Skeletal muscle cell (primary cell): Measurements from ENCODE around the gene THADA.

Experiments
- DNase-seq: peaks from one replicate; pipeline ENCODE4 v3.0.0-alpha.2; 2010; ENCODE audit warnings: low read depth
- H3K4me3 ChIP-seq: 2 replicates; pipeline ENCODE4 v1.5.1; 2011; ENCODE audit warnings: low read depth, mild to moderate bottlenecking, control low read depth, low read length, moderate library complexity

Gene THADA

DNA sequence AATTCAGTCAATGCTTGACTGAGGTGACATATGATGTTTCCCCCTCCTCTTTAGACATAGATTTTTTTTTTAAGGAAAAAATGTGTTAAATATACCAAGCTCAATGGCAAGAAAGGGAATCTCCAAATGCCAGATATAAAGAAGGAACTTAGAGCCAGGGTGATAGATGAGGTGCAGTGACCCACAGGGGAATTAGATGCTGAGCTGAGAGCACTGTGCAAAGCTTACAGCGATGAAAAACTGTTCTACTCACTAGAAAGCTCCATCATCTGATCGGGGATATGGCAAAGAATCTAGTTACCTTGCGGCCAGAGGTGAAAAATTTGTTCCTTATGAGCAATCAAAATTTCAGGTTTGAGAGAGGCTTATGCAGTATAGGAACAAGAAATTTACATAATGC lies 218.5 kb downstream of the THADA start:
- H3K4me3 ChIP-seq, result no peak overlapping the region
- no peak for DNase-seq

DNA sequence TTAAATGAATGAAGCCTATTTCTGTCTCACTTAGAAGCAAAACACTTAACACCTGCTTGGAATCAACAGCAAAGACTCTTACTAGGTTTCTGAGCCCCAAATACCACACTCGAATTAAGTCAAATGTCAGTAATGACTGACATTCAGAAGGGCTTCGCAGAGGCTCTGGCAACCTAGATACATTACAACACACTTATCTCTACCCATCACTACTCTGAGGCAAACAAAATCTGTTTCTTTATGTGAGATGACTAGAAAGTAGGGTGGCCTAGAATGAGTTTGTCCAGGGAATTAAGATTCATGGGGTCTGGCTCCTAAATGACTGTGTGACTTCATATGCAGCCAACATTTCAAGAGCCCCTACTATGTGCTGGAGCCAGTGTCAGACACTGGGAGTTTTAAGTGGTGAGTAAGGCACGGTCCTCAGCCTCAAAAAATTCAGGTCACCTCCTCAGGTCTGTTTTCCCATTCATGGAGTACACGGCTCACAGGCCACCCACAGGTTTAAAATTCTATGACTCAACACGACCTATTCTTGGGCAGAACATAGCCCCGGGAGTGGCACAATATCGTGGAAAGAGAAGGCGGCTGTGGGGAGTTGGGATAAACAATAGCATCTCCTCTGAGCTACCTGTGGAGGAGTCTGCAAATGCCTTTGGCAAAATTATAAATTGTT lies 219.2 kb downstream of the THADA start:
- H3K4me3 ChIP-seq, result no peak overlapping the region
- no peak for DNase-seq

DNA sequence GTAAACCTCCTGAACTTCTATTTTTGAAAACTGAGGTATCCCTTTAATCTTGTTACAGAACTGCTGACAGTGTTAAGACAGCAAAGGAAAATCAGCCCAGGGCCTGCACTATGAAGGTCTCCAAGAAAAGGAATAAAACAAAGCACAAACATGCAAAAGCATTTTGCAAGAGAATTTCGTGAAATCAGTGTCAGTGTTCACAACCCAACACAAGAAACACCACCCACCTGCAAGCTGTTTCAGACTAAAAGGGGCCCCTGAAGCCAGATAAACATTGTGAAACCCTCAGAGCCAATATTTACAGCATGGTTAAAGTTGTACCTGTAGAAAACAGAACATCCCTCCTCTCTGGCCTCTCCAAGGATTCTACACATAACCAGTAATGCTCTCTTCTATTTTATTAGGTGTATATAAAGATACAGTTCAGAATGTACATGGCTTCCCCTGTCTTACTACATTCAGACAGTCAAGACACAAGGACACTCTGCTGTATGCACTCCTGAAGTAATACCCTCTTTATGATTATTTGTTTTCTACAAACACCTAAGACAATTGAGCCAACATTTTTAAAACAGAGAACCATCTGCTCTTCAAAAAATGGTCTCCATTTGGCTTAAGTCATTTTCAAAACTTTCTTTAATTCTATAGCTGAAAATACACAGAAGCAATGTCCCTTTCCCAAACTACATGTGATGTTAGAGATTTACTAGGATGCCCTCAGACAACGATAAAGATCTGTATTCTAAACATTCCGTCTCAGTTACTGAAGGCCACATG lies 219.9 kb downstream of the THADA start:
- H3K4me3 ChIP-seq, result no peak overlapping the region
- DNase-seq, result no peak

- no peak overlapping the region for H3K4me3 ChIP-seq
- no peak for DNase-seq
Measured at GRCh38 chr2:43372416-43373081, 223.3 kb downstream of the THADA start.

DNA sequence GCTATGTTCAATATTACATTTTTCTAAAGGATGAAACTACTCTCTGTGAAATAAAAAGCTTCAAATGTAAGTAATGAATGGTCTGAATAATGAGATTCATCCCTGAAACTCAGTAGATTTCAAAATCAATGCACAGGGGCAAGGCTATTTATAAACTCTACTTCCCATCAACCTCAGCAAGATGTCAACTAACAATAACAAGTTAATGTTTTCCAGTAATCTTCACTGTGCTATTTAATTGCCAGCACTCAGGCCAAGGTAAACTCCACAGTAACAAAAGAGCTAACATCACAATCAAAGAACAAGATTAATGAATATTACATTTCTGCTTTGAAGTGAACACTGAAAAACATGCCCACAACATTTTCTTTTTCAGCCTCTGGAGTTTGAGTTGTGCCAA lies 225.1 kb downstream of the THADA start:
- H3K4me3 ChIP-seq, result no peak overlapping the region
- DNase-seq, result no peak

GRCh38 chr2:43370146-43370545 lies 225.7 kb downstream of the THADA start:
- no peak for DNase-seq
- H3K4me3 ChIP-seq, result no peak overlapping the region

DNA sequence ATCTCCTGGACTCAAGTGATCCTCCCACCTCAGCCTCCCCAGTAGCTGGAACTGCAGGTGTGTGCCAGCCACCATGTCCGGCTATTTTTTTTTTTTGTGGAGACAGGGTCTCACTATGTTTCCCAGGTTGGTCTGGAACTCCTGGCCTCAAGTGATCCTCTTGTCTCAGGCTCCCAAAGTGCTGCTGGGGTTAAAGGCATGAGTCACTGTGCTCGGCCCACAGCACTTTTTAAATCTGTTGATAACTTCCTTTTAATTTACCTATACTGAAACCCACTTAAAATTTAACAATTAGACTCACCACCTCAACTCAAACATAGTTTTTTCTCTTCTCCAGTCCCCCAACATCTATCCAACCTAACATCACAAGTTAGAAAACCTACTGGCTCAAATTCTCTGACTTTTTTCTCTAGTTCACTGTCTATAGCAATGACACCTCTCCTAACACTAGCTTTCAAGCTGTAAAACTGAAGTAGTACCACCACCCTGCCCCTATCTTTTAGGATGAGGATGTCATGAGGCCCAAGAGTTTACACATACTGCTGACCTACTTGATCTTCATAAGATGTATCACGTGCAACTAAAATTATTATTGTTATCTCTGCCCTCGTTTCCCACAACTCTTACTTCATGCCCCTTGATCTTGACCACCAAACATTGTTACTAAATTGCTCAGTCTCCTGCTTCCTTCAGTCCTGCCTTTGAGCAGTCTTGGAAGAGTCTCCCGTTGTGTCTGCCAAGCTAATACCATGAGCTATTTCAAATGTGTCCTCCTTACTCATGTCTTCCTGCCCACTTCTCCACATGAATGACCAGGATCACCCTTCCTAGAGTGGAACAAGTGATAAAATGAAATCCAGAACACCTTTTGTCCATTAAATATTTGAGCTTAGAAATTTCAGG lies 227.1 kb downstream of the THADA start:
- no peak overlapping the region for H3K4me3 ChIP-seq
- no peak for DNase-seq

DNA sequence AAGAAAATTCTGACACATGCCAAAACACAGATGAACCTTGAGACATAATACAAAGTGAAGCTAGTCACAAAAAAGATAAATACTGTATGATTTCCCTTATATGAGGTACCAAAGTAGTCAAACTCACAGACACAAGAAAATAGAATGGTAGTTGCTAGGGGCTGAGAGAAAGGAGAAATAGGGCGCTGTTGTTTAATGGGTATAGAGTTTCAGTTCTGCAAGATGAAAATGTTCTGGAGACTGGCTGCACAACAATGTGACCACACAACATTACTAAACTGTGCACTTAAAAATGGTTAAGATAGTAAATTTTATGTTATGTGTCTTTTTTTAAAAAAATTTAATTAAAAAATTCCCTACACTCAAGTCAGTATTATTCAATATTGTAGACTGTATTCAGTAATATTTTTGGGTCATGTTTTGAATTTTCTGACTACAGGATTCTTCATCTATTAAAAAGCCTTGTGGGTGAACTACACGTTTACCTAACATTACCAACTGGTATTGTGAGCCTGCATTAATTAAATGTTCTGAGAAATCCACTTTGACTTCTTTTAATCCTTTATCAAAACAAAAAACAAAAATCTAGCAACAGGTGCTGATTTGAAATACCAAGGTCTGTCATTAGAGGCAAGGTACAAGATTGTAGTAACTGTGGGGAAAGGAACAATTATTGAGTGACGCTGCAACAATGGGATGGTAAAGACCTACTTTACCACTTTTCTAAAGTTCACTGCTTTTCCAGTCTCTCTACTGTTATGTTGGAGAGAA lies 228.6 kb downstream of the THADA start:
- no peak for DNase-seq
- no peak overlapping the region for H3K4me3 ChIP-seq

- DNase-seq, result no peak
- H3K4me3 ChIP-seq, result no peak overlapping the region
Measured at GRCh38 chr2:43363120-43363519, 232.7 kb downstream of the THADA start.

GRCh38 chr2:43361286-43361685 lies 234.6 kb downstream of the THADA start:
- no peak overlapping the region for H3K4me3 ChIP-seq
- DNase-seq, result no peak

GRCh38 chr2:43360137-43360536 lies 235.7 kb downstream of the THADA start:
- no peak for DNase-seq
- no peak overlapping the region for H3K4me3 ChIP-seq

GRCh38 chr2:43358410-43359201 lies 237.2 kb downstream of the THADA start:
- no peak for DNase-seq
- no peak overlapping the region for H3K4me3 ChIP-seq

DNA sequence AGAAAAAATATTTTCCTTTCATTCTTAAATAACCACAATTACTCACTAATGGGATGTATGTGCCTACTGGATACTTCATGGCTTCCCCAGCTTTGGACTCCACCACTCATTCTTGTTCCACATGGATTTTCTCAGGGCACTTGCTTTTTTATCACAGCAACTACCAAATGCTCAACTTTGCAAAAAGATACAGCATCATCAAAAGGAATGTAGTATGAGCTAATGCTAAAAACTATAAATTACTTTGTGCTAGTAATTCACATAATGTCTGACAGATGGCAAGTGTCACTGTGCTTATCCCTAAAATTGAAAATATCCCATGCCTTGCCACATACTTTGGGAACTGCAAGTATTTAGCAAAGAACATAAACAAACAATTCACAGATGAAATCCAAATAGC lies 239.1 kb downstream of the THADA start:
- no peak for DNase-seq
- H3K4me3 ChIP-seq, result no peak overlapping the region

DNA sequence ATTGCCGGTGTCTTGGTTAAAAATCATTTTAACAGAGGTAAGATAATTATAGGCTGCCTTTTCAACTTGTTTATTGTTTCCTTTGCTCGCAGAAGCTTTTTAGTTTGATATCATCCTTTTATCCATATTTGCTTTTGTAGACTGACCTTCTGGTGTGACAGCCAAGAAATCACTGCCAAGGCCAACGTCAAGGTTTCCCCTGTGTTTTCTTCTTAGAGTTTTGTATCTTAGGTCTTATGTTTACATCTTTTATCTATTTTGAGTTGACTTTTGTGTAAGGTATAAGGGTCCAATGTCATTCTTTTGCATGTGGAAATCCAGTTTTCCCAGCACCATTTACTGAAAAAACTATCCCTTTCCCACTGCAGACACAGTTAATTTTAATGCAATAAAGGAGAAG lies 240.4 kb downstream of the THADA start:
- no peak overlapping the region for H3K4me3 ChIP-seq
- no peak for DNase-seq

GRCh38 chr2:43349904-43350303 lies 245.9 kb downstream of the THADA start:
- no peak overlapping the region for H3K4me3 ChIP-seq
- no peak for DNase-seq

GRCh38 chr2:43348908-43349661 lies 246.8 kb downstream of the THADA start:
- DNase-seq, result no peak

DNA sequence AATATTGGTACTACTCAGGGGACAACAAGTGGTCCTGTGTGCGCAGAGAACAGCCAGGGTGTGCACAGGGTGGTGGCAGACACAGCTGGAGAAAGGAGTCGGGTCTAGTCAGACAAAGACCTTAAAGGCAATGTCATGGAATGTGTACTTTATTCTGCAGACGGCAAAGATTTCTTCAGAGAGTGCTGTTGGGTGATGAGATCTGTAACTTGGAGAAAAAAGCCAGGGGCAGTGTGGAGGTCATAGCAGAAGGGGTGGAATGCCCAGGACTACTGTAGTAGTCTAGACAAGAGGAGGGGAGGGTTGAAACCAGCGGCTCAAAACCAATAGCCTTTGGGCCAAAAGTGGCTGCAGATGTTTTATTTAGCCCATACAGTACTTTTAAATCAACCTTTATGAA lies 248.1 kb downstream of the THADA start:
- no peak overlapping the region for H3K4me3 ChIP-seq
- no peak for DNase-seq

More at GRCh38 chr2:43348908-43349661, 246.8 kb downstream of the THADA start:
- no peak overlapping the region for H3K4me3 ChIP-seq
